ENCODE measurements around the gene STK10.

DNA sequence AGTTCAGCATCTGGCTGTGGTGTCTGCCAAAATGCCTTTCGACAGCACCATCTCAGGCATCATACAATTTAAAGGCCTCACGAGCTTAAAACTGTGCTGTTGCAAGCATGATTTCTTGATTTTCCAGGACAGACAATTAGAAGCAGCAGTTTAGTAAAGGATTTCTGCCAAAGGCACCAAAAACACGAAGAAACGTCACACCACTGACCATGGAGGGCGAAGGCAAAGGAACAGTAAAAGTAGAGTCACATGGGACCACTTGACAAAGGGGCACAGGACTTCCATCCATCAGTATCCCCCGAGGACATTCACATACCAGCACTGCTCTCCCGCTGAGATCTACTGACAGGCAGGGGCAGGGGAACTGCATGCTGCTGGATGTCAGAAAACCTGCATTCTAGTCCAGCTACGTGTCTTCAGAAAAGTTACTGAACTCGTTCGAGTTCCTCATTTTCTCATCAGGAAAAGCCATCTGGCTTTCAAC is 111.2 kb downstream of the STK10 start:
- TF ChIP-seq, protein P1, sequence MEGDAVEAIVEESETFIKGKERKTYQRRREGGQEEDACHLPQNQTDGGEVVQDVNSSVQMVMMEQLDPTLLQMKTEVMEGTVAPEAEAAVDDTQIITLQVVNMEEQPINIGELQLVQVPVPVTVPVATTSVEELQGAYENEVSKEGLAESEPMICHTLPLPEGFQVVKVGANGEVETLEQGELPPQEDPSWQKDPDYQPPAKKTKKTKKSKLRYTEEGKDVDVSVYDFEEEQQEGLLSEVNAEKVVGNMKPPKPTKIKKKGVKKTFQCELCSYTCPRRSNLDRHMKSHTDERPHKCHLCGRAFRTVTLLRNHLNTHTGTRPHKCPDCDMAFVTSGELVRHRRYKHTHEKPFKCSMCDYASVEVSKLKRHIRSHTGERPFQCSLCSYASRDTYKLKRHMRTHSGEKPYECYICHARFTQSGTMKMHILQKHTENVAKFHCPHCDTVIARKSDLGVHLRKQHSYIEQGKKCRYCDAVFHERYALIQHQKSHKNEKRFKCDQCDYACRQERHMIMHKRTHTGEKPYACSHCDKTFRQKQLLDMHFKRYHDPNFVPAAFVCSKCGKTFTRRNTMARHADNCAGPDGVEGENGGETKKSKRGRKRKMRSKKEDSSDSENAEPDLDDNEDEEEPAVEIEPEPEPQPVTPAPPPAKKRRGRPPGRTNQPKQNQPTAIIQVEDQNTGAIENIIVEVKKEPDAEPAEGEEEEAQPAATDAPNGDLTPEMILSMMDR (IDR thresholded peaks at IDR 0.05), result no peak
- TF ChIP-seq POLR2A (IDR thresholded peaks at IDR 0.05), result no peak
